Mucosa of gallbladder (tissue), 1 donor: ENCODE results near the gene KIF1B. TPM values are rescaled to one million over a fixed set of nuclear protein-coding genes. Genes with fewer than 3 reads are reported as not detected.
A peak's percentile ranks its signal among the peaks of the same experiment; 100 is the strongest.
"Not testable (repeated sequence)": the region's sequence is repeated elsewhere in the genome, so short reads cannot be mapped to it uniquely, and the experiment has no call there.

ENCODE experiments used
- DNase-seq: peaks from one replicate; pipeline ENCODE4 v3.0.0-alpha.2; 2020; ENCODE audit warnings: low spot score
- total RNA-seq: library from RNA; stranded (reverse); gene quantifications from one replicate; pipeline ENCODE4 v1.2.1, GENCODE V29; 2021
- donor health status: DM: no; HTN: no; CAD: no.

The KIF1B gene
- total RNA-seq, 1 donor from 2014 or later, result 45.7 TPM

GRCh38 chr1:10426535-10426848, 216.1 kb downstream of the KIF1B start:
- not testable (repeated sequence) for DNase-seq

- no peak for DNase-seq
Measured at GRCh38 chr1:10428984-10429383, 218.6 kb downstream of the KIF1B start.

- DNase-seq, result no peak
Measured at GRCh38 chr1:10429868-10430215, 219.5 kb downstream of the KIF1B start.

GRCh38 chr1:10430216-10431069, 220.1 kb downstream of the KIF1B start, which contains the start of gene CENPS:
TSS of gene CENPS (plus strand) at chr1:10430433. CDS start at chr1:10430518, 85 bp downstream.
- DNase-seq, result peak; percentile 94

Other genes with a start within 250 kb of the KIF1B start
- 8.7 TPM for gene RBP7, start 213.3 kb upstream of the KIF1B start, total RNA-seq
- gene UBE4B, start 177.6 kb upstream of the KIF1B start, total RNA-seq, result 40.6 TPM
- 165 TPM for gene PGD, start 188.5 kb downstream of the KIF1B start, total RNA-seq
- gene CENPS, start 219.9 kb downstream of the KIF1B start, total RNA-seq, result 27.9 TPM
- 0.66 TPM for gene CORT, start 239.5 kb downstream of the KIF1B start, total RNA-seq